ENCODE results near the gene MMAB.

Gene MMAB

GRCh38 chr12:109512608-109513007, 60.7 kb downstream of the MMAB start:
- DNase-seq (ENCODE audit: low read depth in 2 of 2), result no peak

- DNase-seq (ENCODE audit: low read depth in 2 of 2), result no peak
These were observed 63.1 kb downstream of the MMAB start for GRCh38 chr12:109510196-109510595.

GRCh38 chr12:109504068-109504467, 69.2 kb downstream of the MMAB start:
- no peak for DNase-seq (ENCODE audit: low read depth in 2 of 2)

All from stimulated activated CD8-positive, alpha-beta memory T cell treated with anti-CD3 and anti-CD28 coated beads, Interleukin-15, amount 100 ng/mL, for 48 hours (primary cell).